ENCODE data around the gene ALK. TPM values are rescaled to one million over a fixed set of nuclear protein-coding genes. Genes with fewer than 3 reads are reported as not detected.

ALK gene
- total RNA-seq, 1 experiment from 2014 or later = 14.7 TPM

GRCh38 chr2:29524652-29525051, 396.7 kb downstream of the ALK start:
- Histone ChIP-seq H3K9me3 (ENCODE audit: low read depth, low read length, poor library complexity, severe bottlenecking) (no peaks in the 10 kb centered on the region), H3K27ac (ENCODE audit: low read depth, low read length, poor library complexity, severe bottlenecking) (no peak overlapping the region), H3K27me3 (replicated peaks; ENCODE audit: insufficient read depth, low read depth, low read length, poor library complexity) (no peaks in the 10 kb centered on the region), H3K36me3 (ENCODE audit: insufficient read depth, low read length, poor library complexity, severe bottlenecking) (no peaks in the 10 kb centered on the region), H3K4me1 (ENCODE audit: insufficient read depth, low read length, poor library complexity, severe bottlenecking) (peaks cover 28% of the 10 kb centered on the region), H3K4me3 (ENCODE audit: low read depth, low read length, poor library complexity, severe bottlenecking) (no peak overlapping the region)
- ChIA-PET POLR2A (ENCODE audit: low non-redundant PET) (no interaction called here), CTCF (no interaction called here)
- intact Hi-C loops (cut with micrococcal nuclease; ENCODE audit: unreplicated experiment) = no loop called here
- BruUV-seq (replicated peaks) = no TSS peak
- no peak for DNase-seq (ENCODE audit: low spot score)
- TF ChIP-seq, protein P1, sequence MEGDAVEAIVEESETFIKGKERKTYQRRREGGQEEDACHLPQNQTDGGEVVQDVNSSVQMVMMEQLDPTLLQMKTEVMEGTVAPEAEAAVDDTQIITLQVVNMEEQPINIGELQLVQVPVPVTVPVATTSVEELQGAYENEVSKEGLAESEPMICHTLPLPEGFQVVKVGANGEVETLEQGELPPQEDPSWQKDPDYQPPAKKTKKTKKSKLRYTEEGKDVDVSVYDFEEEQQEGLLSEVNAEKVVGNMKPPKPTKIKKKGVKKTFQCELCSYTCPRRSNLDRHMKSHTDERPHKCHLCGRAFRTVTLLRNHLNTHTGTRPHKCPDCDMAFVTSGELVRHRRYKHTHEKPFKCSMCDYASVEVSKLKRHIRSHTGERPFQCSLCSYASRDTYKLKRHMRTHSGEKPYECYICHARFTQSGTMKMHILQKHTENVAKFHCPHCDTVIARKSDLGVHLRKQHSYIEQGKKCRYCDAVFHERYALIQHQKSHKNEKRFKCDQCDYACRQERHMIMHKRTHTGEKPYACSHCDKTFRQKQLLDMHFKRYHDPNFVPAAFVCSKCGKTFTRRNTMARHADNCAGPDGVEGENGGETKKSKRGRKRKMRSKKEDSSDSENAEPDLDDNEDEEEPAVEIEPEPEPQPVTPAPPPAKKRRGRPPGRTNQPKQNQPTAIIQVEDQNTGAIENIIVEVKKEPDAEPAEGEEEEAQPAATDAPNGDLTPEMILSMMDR (conservative IDR thresholded peaks at IDR 0.05; ENCODE audit: low read depth, low read length) = no peak
- TF ChIP-seq EZH2 (IDR thresholded peaks at IDR 0.05; ENCODE audit: borderline replicate concordance, low read depth, low read length, poor library complexity, severe bottlenecking) = no peak

- BruUV-seq (replicated peaks) = no TSS peak
- POLR2A ChIA-PET (ENCODE audit: low non-redundant PET) = no interaction called here
These were observed 398.3 kb downstream of the ALK start for GRCh38 chr2:29522951-29523669.

GRCh38 chr2:29520001-29520400, 401.4 kb downstream of the ALK start:
- ChIA-PET POLR2A (ENCODE audit: low non-redundant PET) (no interaction called here), CTCF (no interaction called here)
- no peak for DNase-seq (ENCODE audit: low spot score)
- H3K36me3 ChIP-seq (ENCODE audit: insufficient read depth, low read length, poor library complexity, severe bottlenecking) = no peaks in the 10 kb centered on the region
- no peaks in the 10 kb centered on the region for H3K4me1 ChIP-seq (ENCODE audit: insufficient read depth, low read length, poor library complexity, severe bottlenecking)
- H3K27ac ChIP-seq (ENCODE audit: low read depth, low read length, poor library complexity, severe bottlenecking) = no peak overlapping the region
- no peaks in the 10 kb centered on the region for H3K9me3 ChIP-seq (ENCODE audit: low read depth, low read length, poor library complexity, severe bottlenecking)
- no peak overlapping the region for H3K4me3 ChIP-seq (ENCODE audit: low read depth, low read length, poor library complexity, severe bottlenecking)
- no peaks in the 10 kb centered on the region for H3K27me3 ChIP-seq (replicated peaks; ENCODE audit: insufficient read depth, low read depth, low read length, poor library complexity)
- intact Hi-C loops (cut with micrococcal nuclease; ENCODE audit: unreplicated experiment) = no loop called here
- BruUV-seq (replicated peaks) = no TSS peak
- TF ChIP-seq EZH2 (IDR thresholded peaks at IDR 0.05; ENCODE audit: borderline replicate concordance, low read depth, low read length, poor library complexity, severe bottlenecking) = no peak
- TF ChIP-seq, protein P1 (conservative IDR thresholded peaks at IDR 0.05; ENCODE audit: low read depth, low read length) = no peak

More at GRCh38 chr2:29522951-29523669, 398.3 kb downstream of the ALK start:
- Histone ChIP-seq H3K4me1 (ENCODE audit: insufficient read depth, low read length, poor library complexity, severe bottlenecking) (peaks cover 13% of the 10 kb centered on the region), H3K27me3 (replicated peaks; ENCODE audit: insufficient read depth, low read depth, low read length, poor library complexity) (no peaks in the 10 kb centered on the region), H3K9me3 (ENCODE audit: low read depth, low read length, poor library complexity, severe bottlenecking) (no peaks in the 10 kb centered on the region), H3K27ac (ENCODE audit: low read depth, low read length, poor library complexity, severe bottlenecking) (no peak overlapping the region), H3K36me3 (ENCODE audit: insufficient read depth, low read length, poor library complexity, severe bottlenecking) (no peaks in the 10 kb centered on the region), H3K4me3 (ENCODE audit: low read depth, low read length, poor library complexity, severe bottlenecking) (no peak overlapping the region)
- CTCF ChIA-PET = no interaction called here
- intact Hi-C loops (cut with micrococcal nuclease; ENCODE audit: unreplicated experiment) = no loop called here
- TF ChIP-seq, protein P1 (conservative IDR thresholded peaks at IDR 0.05; ENCODE audit: low read depth, low read length) = no peak
- TF ChIP-seq EZH2 (IDR thresholded peaks at IDR 0.05; ENCODE audit: borderline replicate concordance, low read depth, low read length, poor library complexity, severe bottlenecking) = no peak
- DNase-seq (ENCODE audit: low spot score) = no peak

Measured in A673 (cell line).